Mesendoderm (in vitro differentiated cells): ENCODE data around the gene DNAH8. TPM values are rescaled to one million over a fixed set of nuclear protein-coding genes. Genes with fewer than 3 reads are reported as not detected.

Experiments
- DNase-seq: peaks from one replicate; pipeline ENCODE4 v3.0.0; 2013
- H2AK5ac ChIP-seq: 2 replicates; pipeline ENCODE4 v1.6.1; 2013; ENCODE audit warnings: low read length, inconsistent platforms
- H2BK120ac ChIP-seq: 2 replicates; pipeline ENCODE4 v1.6.1; 2013; ENCODE audit warnings: low read depth, mild to moderate bottlenecking, low read length, moderate library complexity, mixed read lengths
- H2BK15ac ChIP-seq: replicated peaks from 2 replicates; pipeline ENCODE4 v1.6.1; 2013; ENCODE audit warnings: low read depth, mild to moderate bottlenecking, moderate library complexity
- H2BK5ac ChIP-seq: 2 replicates; pipeline ENCODE4 v1.6.1; 2013; ENCODE audit warnings: low read length, inconsistent platforms
- H3K18ac ChIP-seq: 2 replicates; pipeline ENCODE4 v1.6.1; 2013; ENCODE audit warnings: mild to moderate bottlenecking, low read length, mixed read lengths
- H3K23ac ChIP-seq: one replicate; pipeline ENCODE4 v1.6.1; 2013; ENCODE audit warnings: low read length
- H3K27ac ChIP-seq: 2 replicates; pipeline ENCODE4 v1.5.1; 2013; ENCODE audit warnings: low read depth, mild to moderate bottlenecking, inconsistent platforms, low read length, moderate library complexity
- H3K27me3 ChIP-seq: 2 replicates; pipeline ENCODE4 v1.6.1; 2013; ENCODE audit warnings: low read length, control low read depth, mild to moderate bottlenecking, inconsistent platforms; ENCODE audit not compliant: insufficient read depth, poor library complexity
- H3K36me3 ChIP-seq: 2 replicates; pipeline ENCODE4 v1.6.1; 2013; ENCODE audit warnings: low read length, inconsistent platforms; ENCODE audit not compliant: control insufficient read depth, insufficient read depth
- H3K4ac ChIP-seq: one replicate; pipeline ENCODE4 v1.6.1; 2013; ENCODE audit warnings: low read depth, mild to moderate bottlenecking, low read length, moderate library complexity
- H3K4me1 ChIP-seq: 2 replicates; pipeline ENCODE4 v1.6.1; 2013; ENCODE audit warnings: low read depth, low read length, inconsistent platforms; ENCODE audit not compliant: control insufficient read depth
- H3K4me2 ChIP-seq: 2 replicates; pipeline ENCODE4 v1.6.1; 2013; ENCODE audit warnings: low read length
- H3K4me3 ChIP-seq: 2 replicates; pipeline ENCODE4 v1.5.1; 2013; ENCODE audit warnings: mild to moderate bottlenecking, low read length
- H3K56ac ChIP-seq: one replicate; pipeline ENCODE4 v1.6.1; 2013; ENCODE audit warnings: low read length
- H3K79me1 ChIP-seq: 2 replicates; pipeline ENCODE4 v1.6.1; 2013; ENCODE audit warnings: low read length, inconsistent platforms
- H3K79me2 ChIP-seq: 2 replicates; pipeline ENCODE4 v1.6.1; 2013; ENCODE audit warnings: mild to moderate bottlenecking, low read length; ENCODE audit not compliant: control insufficient read depth, insufficient read depth
- H3K9ac ChIP-seq: 2 replicates; pipeline ENCODE4 v1.6.1; 2013; ENCODE audit warnings: low read length, inconsistent platforms
- H4K5ac ChIP-seq: one replicate; pipeline ENCODE4 v1.6.1; 2013; ENCODE audit warnings: low read length
- H4K8ac ChIP-seq: one replicate; pipeline ENCODE4 v1.6.1; 2013; ENCODE audit warnings: low read depth, mild to moderate bottlenecking, control low read depth, low read length, moderate library complexity
- WGBS: extraction: QIAGEN DNeasy Blood & Tissue Kit; methylation state at CpG from one replicate; pipeline ENCODE4 v1.1.7; 2013; ENCODE audit warnings: low lambda C conversion rate, missing lambda C conversion rate; ENCODE audit not compliant: insufficient coverage; ENCODE audit errors: extremely low coverage; 5-methylcytosine and 5-hydroxymethylcytosine counted together
- polyA plus RNA-seq, 2 experiments: library from polyadenylated mRNA; stranded (reverse); fragments of 200-250 nt; gene quantifications; one replicate each; pipeline ENCODE4 v1.2.3, GENCODE V29; 2013

DNAH8 gene, protein sequence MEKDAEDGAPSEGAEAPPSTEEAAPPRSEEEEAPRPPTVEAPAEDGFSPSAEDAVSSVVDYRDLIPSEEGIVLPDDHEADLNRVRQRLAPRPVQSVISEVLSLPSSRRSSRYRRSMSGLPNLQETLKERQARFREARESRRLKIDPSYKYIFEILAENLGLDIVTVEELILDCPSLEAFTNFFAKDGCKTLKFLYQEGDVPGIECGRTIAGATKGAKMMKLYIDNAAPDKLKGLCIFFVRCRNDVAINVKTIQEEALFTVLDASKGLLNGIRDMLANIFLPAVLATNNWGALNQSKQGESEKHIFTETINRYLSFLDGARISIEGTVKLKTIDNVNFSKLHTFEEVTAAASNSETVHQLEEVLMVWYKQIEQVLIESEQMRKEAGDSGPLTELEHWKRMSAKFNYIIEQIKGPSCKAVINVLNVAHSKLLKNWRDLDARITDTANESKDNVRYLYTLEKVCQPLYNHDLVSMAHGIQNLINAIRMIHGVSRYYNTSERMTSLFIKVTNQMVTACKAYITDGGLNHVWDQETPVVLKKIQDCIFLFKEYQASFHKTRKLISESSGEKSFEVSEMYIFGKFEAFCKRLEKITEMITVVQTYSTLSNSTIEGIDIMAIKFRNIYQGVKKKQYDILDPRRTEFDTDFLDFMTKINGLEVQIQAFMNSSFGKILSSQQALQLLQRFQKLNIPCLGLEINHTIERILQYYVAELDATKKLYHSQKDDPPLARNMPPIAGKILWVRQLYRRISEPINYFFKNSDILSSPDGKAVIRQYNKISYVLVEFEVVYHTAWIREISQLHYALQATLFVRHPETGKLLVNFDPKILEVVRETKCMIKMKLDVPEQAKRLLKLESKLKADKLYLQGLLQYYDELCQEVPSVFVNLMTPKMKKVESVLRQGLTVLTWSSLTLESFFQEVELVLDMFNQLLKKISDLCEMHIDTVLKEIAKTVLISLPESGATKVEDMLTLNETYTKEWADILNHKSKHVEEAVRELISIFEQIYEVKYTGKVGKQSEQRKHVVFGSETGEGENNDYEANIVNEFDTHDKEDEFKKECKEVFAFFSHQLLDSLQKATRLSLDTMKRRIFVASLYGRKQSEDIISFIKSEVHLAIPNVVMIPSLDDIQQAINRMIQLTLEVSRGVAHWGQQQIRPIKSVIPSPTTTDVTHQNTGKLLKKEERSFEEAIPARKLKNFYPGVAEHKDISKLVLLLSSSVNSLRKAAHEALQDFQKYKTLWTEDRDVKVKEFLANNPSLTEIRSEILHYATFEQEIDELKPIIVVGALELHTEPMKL (N-terminal part only)
- 0.06 TPM for polyA plus RNA-seq (2013, experiment 1 of 2)
- 0.04 TPM for polyA plus RNA-seq (2013, experiment 2 of 2)

- no peak within 1 kb of the TSS for H2BK15ac ChIP-seq
- no peak within 1 kb of the TSS for H3K4ac ChIP-seq
- no peak within 1 kb of the TSS for H4K5ac ChIP-seq
- no peak within 1 kb of the TSS for H3K4me2 ChIP-seq
- H2BK120ac ChIP-seq = no peak within 1 kb of the TSS
- H3K4me3 ChIP-seq = no peak within 1 kb of the TSS
- H3K56ac ChIP-seq = no peak within 1 kb of the TSS
- H4K8ac ChIP-seq = no peak within 1 kb of the TSS
- no peaks in the 10 kb centered on the region for H3K36me3 ChIP-seq
- no peak within 1 kb of the TSS for H3K9ac ChIP-seq
- no CpG with 5 or more reads among the region's 44 CpGs for WGBS
- no peak within 1 kb of the TSS for H2BK5ac ChIP-seq
- H3K79me1 ChIP-seq = no peaks in the 10 kb centered on the region
- H3K27me3 ChIP-seq = no peaks in the 10 kb centered on the region
- no peak within 1 kb of the TSS for H3K23ac ChIP-seq
- no peak for DNase-seq
- no peak within 1 kb of the TSS for H3K27ac ChIP-seq
- no peak within 1 kb of the TSS for H2AK5ac ChIP-seq
- H3K18ac ChIP-seq = no peak within 1 kb of the TSS
- H3K79me2 ChIP-seq = no peaks in the 10 kb centered on the region
- no peaks in the 10 kb centered on the region for H3K4me1 ChIP-seq
These were observed at the start of gene DNAH8 for GRCh38 chr6:38715016-38715689. Gene DNAH8, plus strand, starts transcription at chr6:38715311. Its CDS starts 7,499 bp downstream, at chr6:38722810.

DNA sequence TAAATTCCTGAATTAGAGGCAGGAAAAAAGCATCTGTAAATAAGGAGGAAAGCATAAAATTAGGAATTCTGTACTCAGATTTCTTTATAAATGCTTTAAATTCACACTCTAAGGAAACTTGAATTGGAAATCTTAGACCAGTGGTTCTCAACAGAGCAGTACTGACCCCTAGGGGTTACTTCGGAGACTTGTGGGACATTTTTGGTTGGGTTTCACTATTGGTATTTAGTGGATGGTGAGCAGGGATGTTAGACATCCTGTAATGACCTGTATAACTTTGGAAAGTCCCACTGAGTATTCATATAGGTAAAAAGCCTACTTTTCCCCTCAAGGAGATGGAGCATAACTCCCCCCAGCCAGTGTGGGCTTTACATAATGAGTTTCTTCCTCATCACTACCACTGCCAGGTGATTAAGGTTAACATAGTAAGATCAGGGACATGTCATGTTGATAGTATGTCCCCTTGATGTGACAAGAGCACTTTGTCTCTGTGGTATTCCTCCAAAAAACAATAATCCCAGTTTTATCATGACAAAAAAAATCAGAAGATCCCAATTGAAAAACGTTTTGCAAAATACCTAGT, 43.1 kb upstream of the DNAH8 start:
- no peaks in the 10 kb centered on the region for H3K4me1 ChIP-seq
- H3K79me1 ChIP-seq = no peaks in the 10 kb centered on the region
- no peak overlapping the region for H3K27ac ChIP-seq
- H4K5ac ChIP-seq = no peak overlapping the region
- no peak overlapping the region for H3K18ac ChIP-seq
- H3K27me3 ChIP-seq = no peaks in the 10 kb centered on the region
- no peak overlapping the region for H4K8ac ChIP-seq
- no peak overlapping the region for H3K4me2 ChIP-seq
- H2BK5ac ChIP-seq = no peak overlapping the region
- no CpG with 5 or more reads among the region's 2 CpGs for WGBS
- no peak overlapping the region for H2BK15ac ChIP-seq
- no peak overlapping the region for H3K4me3 ChIP-seq
- H3K9ac ChIP-seq = no peak overlapping the region
- H3K23ac ChIP-seq = no peak overlapping the region
- no peaks in the 10 kb centered on the region for H3K79me2 ChIP-seq
- no peak overlapping the region for H2BK120ac ChIP-seq
- no peak overlapping the region for H3K4ac ChIP-seq
- no peak overlapping the region for H3K56ac ChIP-seq
- H3K36me3 ChIP-seq = peaks cover 2% of the 10 kb centered on the region
- DNase-seq = peak; percentile 69
- no peak overlapping the region for H2AK5ac ChIP-seq

DNA sequence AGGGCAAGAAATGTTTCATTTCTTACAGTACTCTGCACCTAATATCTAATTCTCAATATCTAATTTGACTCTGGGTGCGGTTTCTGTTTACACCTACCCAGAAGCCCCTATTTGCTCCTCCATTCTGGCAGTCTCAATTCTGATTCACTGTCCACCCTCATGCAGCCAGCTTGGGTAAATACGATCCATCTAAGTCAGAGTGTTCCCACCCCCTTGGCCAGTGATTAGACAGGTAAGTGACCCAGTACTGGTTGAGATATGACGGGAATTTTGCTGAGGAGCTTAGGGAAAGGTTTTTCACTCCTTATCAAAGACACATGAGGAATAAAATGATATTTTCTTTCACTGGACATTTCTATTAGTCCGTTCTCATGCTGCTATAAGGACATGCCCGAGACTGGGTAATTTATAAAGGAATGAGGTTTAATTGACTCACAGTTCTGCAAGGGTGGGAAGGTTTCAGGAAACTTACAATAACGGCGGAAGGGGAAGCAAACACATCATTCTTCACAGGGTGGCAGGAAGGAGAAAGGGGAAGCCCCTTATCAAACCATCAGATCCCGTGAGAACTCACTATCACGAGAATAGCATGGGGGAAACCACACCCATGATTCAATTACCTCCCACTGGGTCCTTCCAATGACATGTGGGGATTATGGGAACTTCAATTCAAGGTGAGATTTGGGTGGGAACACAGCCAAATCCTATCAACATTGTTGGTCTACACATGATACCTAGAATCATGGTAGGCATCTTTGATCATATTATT, 41.5 kb upstream of the DNAH8 start:
- H2BK5ac ChIP-seq = no peak overlapping the region
- WGBS = no CpG with 5 or more reads among the region's 9 CpGs
- H3K4me2 ChIP-seq = no peak overlapping the region
- no peak overlapping the region for H3K23ac ChIP-seq
- H3K4me1 ChIP-seq = no peaks in the 10 kb centered on the region
- no peaks in the 10 kb centered on the region for H3K79me2 ChIP-seq
- no peak overlapping the region for H3K56ac ChIP-seq
- H3K4ac ChIP-seq = no peak overlapping the region
- H3K9ac ChIP-seq = no peak overlapping the region
- H3K4me3 ChIP-seq = no peak overlapping the region
- no peak overlapping the region for H3K18ac ChIP-seq
- H3K27ac ChIP-seq = no peak overlapping the region
- no peak overlapping the region for H4K5ac ChIP-seq
- no peak overlapping the region for H2BK120ac ChIP-seq
- H4K8ac ChIP-seq = no peak overlapping the region
- no peaks in the 10 kb centered on the region for H3K79me1 ChIP-seq
- no peak overlapping the region for H2AK5ac ChIP-seq
- DNase-seq = peak; percentile 57
- H2BK15ac ChIP-seq = no peak overlapping the region
- H3K36me3 ChIP-seq = peaks cover 4% of the 10 kb centered on the region
- H3K27me3 ChIP-seq = no peaks in the 10 kb centered on the region

DNA sequence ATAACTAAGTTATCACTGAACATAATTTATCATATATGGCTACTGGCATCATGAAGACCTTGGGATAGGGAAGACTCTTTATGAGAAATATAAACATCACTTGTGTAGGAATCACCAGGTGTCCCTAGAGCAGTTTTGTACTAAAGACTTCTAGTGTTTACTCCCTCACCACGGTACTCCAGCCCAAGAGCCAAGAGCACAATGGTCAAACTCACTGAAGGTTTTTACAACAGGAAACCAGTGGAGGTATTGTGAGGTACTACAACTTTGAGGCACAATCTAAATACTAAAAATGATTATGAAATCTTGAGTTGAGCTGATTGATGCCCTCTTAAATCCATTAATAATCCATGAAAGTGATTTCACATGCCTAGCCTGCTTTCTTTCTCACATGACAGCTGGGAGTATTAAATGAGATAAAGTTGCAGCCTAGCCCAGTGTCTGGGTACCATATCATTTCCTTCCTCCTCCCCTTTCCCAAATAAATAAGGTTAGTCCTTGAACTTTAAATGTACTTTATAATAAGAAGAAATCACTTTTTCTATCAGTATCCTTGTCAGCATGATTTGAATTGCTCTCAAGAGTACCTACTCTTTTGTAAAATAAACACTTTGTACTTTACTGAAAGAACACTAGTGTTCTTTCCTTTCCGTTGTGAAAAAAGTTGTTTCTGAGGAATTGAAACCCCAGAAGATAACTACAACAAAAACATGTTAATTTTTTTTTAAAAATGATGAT, 38.7 kb upstream of the DNAH8 start:
- Histone ChIP-seq H3K18ac (no peak overlapping the region), H4K5ac (no peak overlapping the region), H3K4me1 (no peaks in the 10 kb centered on the region), H4K8ac (no peak overlapping the region), H3K36me3 (peaks cover 7% of the 10 kb centered on the region), H3K79me1 (no peaks in the 10 kb centered on the region), H3K4ac (no peak overlapping the region), H2BK120ac (no peak overlapping the region), H3K56ac (no peak overlapping the region), H3K9ac (no peak overlapping the region), H3K27me3 (no peaks in the 10 kb centered on the region), H3K4me3 (no peak overlapping the region), H3K27ac (no peak overlapping the region), H2BK15ac (no peak overlapping the region), H2AK5ac (no peak overlapping the region), H2BK5ac (no peak overlapping the region), H3K23ac (no peak overlapping the region), H3K4me2 (no peak overlapping the region), H3K79me2 (no peaks in the 10 kb centered on the region)
- WGBS = no CpG with 5 or more reads among the region's 2 CpGs
- no peak for DNase-seq
